Keratinocyte (primary cell): ENCODE measurements around the gene PAQR7.

Experiments
- EZH2 ChIP-seq: IDR thresholded peaks from one replicate; pipeline ENCODE4 v1.6.1; 2012; ENCODE audit warnings: inconsistent platforms, mild to moderate bottlenecking, low read length, moderate library complexity
- TF ChIP-seq, protein P1 (sequence below), 3 experiments: IDR thresholded peaks in 1 of 3; conservative IDR thresholded peaks in 1 of 3; optimal IDR thresholded peaks in 1 of 3; 2 replicates in 2 of 3; 3 replicates in 1 of 3; pipeline versions ENCODE3 to v1.5.1; 2011; ENCODE audit warnings: low read length in 3 of 3, mild to moderate bottlenecking in 3 of 3, moderate library complexity in 2 of 3, control low read depth in 1 of 3, inconsistent platforms in 1 of 3; ENCODE audit not compliant: insufficient read depth in 2 of 3; ENCODE audit errors: extremely low read depth in 1 of 3

DNA sequence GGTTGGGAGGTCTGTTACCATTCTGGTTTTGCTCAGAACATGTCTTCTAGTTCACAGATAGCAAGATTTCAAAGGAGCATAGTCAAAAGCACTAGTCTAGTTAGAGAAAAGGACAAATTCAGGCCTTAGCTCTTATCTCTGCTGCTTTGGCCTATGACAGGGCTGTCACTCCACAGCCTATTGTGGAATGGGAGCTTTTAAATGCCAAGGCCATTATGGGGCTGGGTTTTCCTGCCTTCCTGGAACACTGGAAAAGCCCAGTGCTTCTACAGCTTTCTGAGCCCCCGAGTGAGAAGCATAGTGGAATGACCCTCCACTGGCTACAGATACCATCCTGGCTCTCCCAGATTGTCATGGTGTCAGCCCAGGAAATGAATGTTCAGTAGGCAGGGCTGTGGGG lies 46.5 kb downstream of the PAQR7 start:
- TF ChIP-seq, protein P1, sequence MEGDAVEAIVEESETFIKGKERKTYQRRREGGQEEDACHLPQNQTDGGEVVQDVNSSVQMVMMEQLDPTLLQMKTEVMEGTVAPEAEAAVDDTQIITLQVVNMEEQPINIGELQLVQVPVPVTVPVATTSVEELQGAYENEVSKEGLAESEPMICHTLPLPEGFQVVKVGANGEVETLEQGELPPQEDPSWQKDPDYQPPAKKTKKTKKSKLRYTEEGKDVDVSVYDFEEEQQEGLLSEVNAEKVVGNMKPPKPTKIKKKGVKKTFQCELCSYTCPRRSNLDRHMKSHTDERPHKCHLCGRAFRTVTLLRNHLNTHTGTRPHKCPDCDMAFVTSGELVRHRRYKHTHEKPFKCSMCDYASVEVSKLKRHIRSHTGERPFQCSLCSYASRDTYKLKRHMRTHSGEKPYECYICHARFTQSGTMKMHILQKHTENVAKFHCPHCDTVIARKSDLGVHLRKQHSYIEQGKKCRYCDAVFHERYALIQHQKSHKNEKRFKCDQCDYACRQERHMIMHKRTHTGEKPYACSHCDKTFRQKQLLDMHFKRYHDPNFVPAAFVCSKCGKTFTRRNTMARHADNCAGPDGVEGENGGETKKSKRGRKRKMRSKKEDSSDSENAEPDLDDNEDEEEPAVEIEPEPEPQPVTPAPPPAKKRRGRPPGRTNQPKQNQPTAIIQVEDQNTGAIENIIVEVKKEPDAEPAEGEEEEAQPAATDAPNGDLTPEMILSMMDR (optimal IDR thresholded peaks at IDR 0.05 in 1 of 3, IDR thresholded peaks at IDR 0.05 in 1 of 3, conservative IDR thresholded peaks at IDR 0.05 in 1 of 3; ENCODE audit: extremely low read depth in 1 of 3, insufficient read depth in 2 of 3, low read length in 3 of 3): no peak
- TF ChIP-seq EZH2: no peak
